Measurements from ENCODE around the gene MAP3K6. TPM values are rescaled to one million over a fixed set of nuclear protein-coding genes. Genes with fewer than 3 reads are reported as not detected.

Gene MAP3K6
- total RNA-seq, 2 donors from 2014 or later: 7.3 to 15.2 TPM

DNA sequence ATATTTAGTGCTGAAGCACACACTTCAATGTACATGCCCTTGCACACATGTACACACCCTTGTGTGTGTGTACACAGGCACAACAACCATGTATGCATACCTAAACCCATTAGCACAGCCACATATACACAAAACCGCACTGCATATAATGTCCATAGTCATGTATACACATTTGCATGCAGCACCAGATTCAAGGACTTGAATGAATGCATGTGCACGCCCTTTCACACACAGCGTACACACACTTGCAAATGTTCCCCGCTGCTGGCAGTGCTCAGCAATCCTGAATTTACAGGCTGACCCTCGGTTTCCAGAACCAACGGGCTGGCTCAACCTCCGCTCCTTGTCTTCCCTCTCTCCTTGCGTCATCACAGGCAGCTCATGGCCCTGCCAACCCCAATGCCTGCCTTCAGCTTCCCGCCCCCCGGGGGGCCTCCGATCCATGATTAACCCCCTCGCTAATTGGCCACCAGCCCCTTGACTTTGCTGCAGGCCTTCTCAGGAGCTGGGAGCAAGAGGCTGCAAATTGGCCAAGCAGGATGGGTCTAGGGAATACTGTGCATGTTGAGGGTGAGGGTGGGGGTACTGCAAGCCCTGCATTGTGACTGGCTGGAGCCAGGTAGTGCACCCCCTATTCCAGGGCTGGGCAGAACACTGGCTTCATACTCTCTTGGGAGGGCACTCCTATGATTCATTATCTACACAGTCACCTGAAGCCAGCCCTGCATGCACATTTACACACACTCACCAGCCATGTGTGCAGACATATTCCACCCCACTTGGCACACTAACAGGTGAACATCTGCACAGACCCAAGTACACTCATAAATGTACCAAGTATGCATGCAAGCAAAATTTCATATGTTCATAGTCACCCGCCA, 33.6 kb upstream of the MAP3K6 start:
- no peaks in the 10 kb centered on the region for H3K36me3 Mint-ChIP-seq (ENCODE audit: low read depth)
- H3K4me1 Mint-ChIP-seq: no peaks in the 10 kb centered on the region
- H3K27ac Mint-ChIP-seq: peak overlapping the region; percentile 24
- no peaks in the 10 kb centered on the region for H3K9me3 Mint-ChIP-seq
- no peaks in the 10 kb centered on the region for H3K27me3 Mint-ChIP-seq
- no peak overlapping the region for H3K4me3 Mint-ChIP-seq
- ATAC-seq (replicated peaks): no peak

GRCh38 chr1:27399251-27400025, 32.7 kb upstream of the MAP3K6 start:
- Mint-ChIP-seq H3K4me1 (no peaks in the 10 kb centered on the region), H3K4me3 (no peak overlapping the region), H3K9me3 (no peaks in the 10 kb centered on the region), H3K27ac (peak overlapping the region; percentile 83), H3K27me3 (no peaks in the 10 kb centered on the region), H3K36me3 (ENCODE audit: low read depth) (no peaks in the 10 kb centered on the region)
- ATAC-seq (replicated peaks): no peak

DNA sequence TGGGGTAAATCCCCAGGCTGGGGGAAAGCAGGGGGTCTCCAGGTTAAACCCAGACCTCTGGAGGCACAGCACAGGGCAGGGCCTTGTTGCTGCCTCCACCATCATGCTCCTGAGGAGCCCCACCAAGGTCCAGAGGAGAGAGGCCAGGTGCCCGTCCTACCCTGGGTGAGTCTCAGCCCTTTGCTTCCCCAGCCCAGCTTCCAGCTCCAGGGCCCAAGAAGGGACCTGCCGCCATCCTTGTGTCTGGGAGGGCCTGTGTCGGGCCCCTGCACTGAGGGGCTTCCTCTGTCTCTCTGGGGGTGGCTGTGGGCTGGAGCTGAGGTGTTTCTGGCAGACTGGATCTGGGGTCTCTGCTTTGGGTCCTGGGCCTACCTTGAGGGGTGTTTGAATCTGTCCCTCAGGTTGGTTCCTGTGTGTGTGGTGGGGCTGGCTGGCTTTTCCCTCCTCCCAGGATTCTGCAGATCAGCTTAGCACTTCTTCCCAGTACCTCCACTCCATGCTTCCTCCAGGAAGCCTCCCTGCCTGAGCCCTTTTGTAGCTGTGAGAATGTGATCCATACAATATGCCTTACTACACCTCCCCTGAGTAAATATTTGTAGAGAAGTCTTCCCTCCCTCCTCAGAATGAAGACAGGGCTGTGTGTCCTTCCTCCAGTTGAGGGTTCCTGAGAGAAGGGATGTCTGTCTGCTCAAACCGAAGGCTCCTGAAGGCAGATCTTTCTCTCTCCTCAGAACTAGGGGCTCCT, 31.8 kb upstream of the MAP3K6 start:
- Mint-ChIP-seq H3K27ac (peak overlapping the region; percentile 83), H3K4me1 (no peaks in the 10 kb centered on the region), H3K36me3 (ENCODE audit: low read depth) (no peaks in the 10 kb centered on the region), H3K4me3 (no peak overlapping the region), H3K9me3 (no peaks in the 10 kb centered on the region), H3K27me3 (no peaks in the 10 kb centered on the region)
- no peak for ATAC-seq (replicated peaks)

- Mint-ChIP-seq H3K36me3 (ENCODE audit: low read depth) (no peaks in the 10 kb centered on the region), H3K9me3 (no peaks in the 10 kb centered on the region), H3K4me3 (no peak overlapping the region), H3K27me3 (no peaks in the 10 kb centered on the region), H3K4me1 (no peaks in the 10 kb centered on the region), H3K27ac (peak overlapping the region; percentile 20)
- no peak for ATAC-seq (replicated peaks)
Measured at GRCh38 chr1:27397749-27398148, 31.0 kb upstream of the MAP3K6 start.

DNA sequence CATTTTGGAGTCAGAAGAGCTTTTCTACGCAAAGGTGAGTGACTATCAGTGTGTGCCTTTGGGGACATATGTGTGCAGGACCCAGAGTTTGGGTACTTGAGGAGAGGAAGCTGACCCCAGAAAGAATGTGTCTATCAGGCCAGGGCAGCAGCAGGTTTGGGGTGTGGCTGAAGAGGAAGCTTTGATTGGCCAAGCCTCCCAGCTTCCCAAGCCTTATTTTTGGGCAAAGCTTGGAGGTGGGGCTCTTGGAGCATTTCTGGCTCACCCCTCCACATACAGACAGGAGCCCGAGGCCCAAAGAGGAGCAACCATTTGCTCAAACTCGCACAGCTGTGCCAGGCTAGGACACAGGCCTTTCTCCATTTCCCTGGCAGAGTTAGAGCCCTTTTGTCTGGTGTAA, 30.3 kb upstream of the MAP3K6 start:
- H3K9me3 Mint-ChIP-seq: no peaks in the 10 kb centered on the region
- no peaks in the 10 kb centered on the region for H3K27me3 Mint-ChIP-seq
- ATAC-seq (replicated peaks): no peak
- no peaks in the 10 kb centered on the region for H3K36me3 Mint-ChIP-seq (ENCODE audit: low read depth)
- no peak overlapping the region for H3K4me3 Mint-ChIP-seq
- no peak overlapping the region for H3K27ac Mint-ChIP-seq
- peaks cover 3% of the 10 kb centered on the region for H3K4me1 Mint-ChIP-seq

- no peaks in the 10 kb centered on the region for H3K9me3 Mint-ChIP-seq
- H3K27me3 Mint-ChIP-seq: no peaks in the 10 kb centered on the region
- peak; percentile 39 for ATAC-seq (replicated peaks)
- peaks cover 9% of the 10 kb centered on the region for H3K4me1 Mint-ChIP-seq
- no peaks in the 10 kb centered on the region for H3K36me3 Mint-ChIP-seq (ENCODE audit: low read depth)
- H3K27ac Mint-ChIP-seq: no peak overlapping the region
- H3K4me3 Mint-ChIP-seq: no peak overlapping the region
Measured at GRCh38 chr1:27395441-27396195, 28.9 kb upstream of the MAP3K6 start.

GRCh38 chr1:27394925-27395324, 28.2 kb upstream of the MAP3K6 start:
- ATAC-seq (replicated peaks): no peak
- no peaks in the 10 kb centered on the region for H3K36me3 Mint-ChIP-seq (ENCODE audit: low read depth)
- H3K27ac Mint-ChIP-seq: no peak overlapping the region
- H3K4me1 Mint-ChIP-seq: peaks cover 9% of the 10 kb centered on the region
- H3K27me3 Mint-ChIP-seq: no peaks in the 10 kb centered on the region
- no peaks in the 10 kb centered on the region for H3K9me3 Mint-ChIP-seq
- peak overlapping the region; percentile 3 for H3K4me3 Mint-ChIP-seq

DNA sequence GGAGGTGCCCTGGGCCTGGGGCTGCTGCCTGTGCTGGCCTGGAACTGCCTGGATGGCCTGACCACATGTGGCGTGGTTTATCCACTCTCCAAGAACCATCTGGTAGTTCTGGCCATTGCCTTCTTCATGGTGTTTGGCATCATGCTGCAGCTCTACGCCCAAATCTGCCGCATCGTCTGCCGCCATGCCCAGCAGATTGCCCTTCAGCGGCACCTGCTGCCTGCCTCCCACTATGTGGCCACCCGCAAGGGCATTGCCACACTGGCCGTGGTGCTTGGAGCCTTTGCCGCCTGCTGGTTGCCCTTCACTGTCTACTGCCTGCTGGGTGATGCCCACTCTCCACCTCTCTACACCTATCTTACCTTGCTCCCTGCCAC, 27.5 kb upstream of the MAP3K6 start:
- no peak for ATAC-seq (replicated peaks)
- peak overlapping the region; percentile 3 for H3K4me3 Mint-ChIP-seq
- H3K4me1 Mint-ChIP-seq: peaks cover 9% of the 10 kb centered on the region
- H3K27me3 Mint-ChIP-seq: no peaks in the 10 kb centered on the region
- H3K27ac Mint-ChIP-seq: no peak overlapping the region
- H3K9me3 Mint-ChIP-seq: no peaks in the 10 kb centered on the region
- no peaks in the 10 kb centered on the region for H3K36me3 Mint-ChIP-seq (ENCODE audit: low read depth)

DNA sequence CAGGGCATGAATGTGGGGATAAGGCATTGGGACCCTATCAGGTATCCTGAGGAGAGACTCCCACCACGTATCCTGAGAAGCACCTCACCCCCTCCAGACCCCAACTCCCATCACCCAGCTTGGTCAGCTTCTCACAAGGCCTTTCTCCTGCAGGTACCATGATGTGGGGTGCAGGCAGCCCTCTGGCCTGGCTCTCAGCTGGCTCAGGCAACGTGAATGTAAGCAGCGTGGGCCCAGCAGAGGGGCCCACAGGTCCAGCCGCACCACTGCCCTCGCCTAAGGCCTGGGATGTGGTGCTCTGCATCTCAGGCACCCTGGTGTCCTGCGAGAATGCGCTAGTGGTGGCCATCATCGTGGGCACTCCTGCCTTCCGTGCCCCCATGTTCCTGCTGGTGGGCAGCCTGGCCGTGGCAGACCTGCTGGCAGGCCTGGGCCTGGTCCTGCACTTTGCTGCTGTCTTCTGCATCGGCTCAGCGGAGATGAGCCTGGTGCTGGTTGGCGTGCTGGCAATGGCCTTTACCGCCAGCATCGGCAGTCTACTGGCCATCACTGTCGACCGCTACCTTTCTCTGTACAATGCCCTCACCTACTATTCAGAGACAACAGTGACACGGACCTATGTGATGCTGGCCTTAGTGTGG, 27.0 kb upstream of the MAP3K6 start:
- Mint-ChIP-seq H3K4me3 (peak overlapping the region; percentile 92), H3K27ac (no peak overlapping the region), H3K36me3 (ENCODE audit: low read depth) (no peaks in the 10 kb centered on the region), H3K4me1 (peaks cover 9% of the 10 kb centered on the region), H3K27me3 (no peaks in the 10 kb centered on the region), H3K9me3 (no peaks in the 10 kb centered on the region)
- ATAC-seq (replicated peaks): no peak

- peak overlapping the region; percentile 92 for H3K4me3 Mint-ChIP-seq
- peak; percentile 1 for ATAC-seq (replicated peaks)
- no peak overlapping the region for H3K27ac Mint-ChIP-seq
- peaks cover 13% of the 10 kb centered on the region for H3K4me1 Mint-ChIP-seq
- no peaks in the 10 kb centered on the region for H3K36me3 Mint-ChIP-seq (ENCODE audit: low read depth)
- H3K9me3 Mint-ChIP-seq: no peaks in the 10 kb centered on the region
- no peaks in the 10 kb centered on the region for H3K27me3 Mint-ChIP-seq
Measured at GRCh38 chr1:27392778-27393635, 26.2 kb upstream of the MAP3K6 start.

DNA sequence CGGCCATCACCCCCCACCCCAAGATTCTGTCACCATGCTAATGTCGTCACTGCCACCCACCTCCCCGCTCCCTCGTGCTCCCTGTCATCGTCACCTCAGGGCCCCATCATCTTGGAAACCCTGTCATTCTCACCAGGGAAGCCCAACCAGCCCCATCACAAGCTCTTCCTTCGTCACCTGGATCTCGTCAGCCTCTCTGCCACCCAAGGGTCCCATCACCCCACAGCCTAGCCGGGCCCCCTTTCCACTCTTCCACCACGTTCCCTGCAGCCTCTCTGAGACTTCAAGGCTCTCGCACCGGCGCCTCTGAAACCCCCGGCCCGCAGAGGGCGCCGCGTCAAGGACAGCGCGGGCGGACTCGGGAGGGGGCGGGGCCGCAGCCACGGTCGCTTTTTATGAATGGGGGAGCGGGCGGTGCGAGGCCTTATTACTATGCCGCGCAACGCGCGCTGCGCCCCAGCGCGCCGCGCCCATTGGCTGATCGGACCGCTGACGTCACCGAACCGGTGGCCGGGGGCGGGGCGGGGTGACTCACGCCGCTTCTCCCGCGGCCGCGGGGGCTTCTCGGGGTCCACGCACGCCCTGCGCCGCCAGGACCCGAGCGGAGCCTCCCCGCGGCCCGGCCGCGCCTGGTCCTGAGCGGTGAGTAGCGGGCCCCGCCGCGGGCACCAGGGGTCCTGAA, 25.5 kb upstream of the MAP3K6 start, which contains the start of gene GPR3:
Gene GPR3, plus strand, starts transcription at position 527 of the 682 bp plus-strand sequence. CDS start 1,177 bp downstream, outside the sequence.
- H3K9me3 Mint-ChIP-seq: no peaks in the 10 kb centered on the region
- H3K4me1 Mint-ChIP-seq: peaks cover 13% of the 10 kb centered on the region
- H3K27me3 Mint-ChIP-seq: no peaks in the 10 kb centered on the region
- H3K36me3 Mint-ChIP-seq (ENCODE audit: low read depth): no peaks in the 10 kb centered on the region
- peak within 1 kb of the TSS; percentile 91 for H3K27ac Mint-ChIP-seq
- ATAC-seq (replicated peaks): peak; percentile 94
- peak within 1 kb of the TSS; percentile 92 for H3K4me3 Mint-ChIP-seq

GRCh38 chr1:27391511-27392095, 24.8 kb upstream of the MAP3K6 start:
- Mint-ChIP-seq H3K9me3 (no peaks in the 10 kb centered on the region), H3K36me3 (ENCODE audit: low read depth) (no peaks in the 10 kb centered on the region), H3K4me1 (peaks cover 13% of the 10 kb centered on the region), H3K4me3 (peak overlapping the region; percentile 92), H3K27me3 (no peaks in the 10 kb centered on the region), H3K27ac (peak overlapping the region; percentile 91)
- ATAC-seq (replicated peaks): no peak
